Natural killer cell (primary cell): ENCODE data around the gene CTIF. TPM values are rescaled to one million over a fixed set of nuclear protein-coding genes. Genes with fewer than 3 reads are reported as not detected.

ENCODE experiments used
- ATAC-seq, 3 donors: fragments of 150-1000 bp in 2 of 3; fragments of 200-7000 bp in 1 of 3; cut with Tn5 transposase; 1 replicate in 1 of 3; 2 replicates in 2 of 3; pipeline ENCODE4 v1.10.0; 2021; ENCODE audit warnings: mild to moderate bottlenecking in 2 of 3, moderate library complexity in 2 of 3
- DNase-seq, 2 donors: peaks; one replicate each; pipeline versions ENCODE4 v3.0.0 to v3.0.0-alpha.2; 2013 to 2021; ENCODE audit warnings: mixed read lengths in 1 of 2
- H3K27ac ChIP-seq: one replicate; pipeline ENCODE4 v1.5.1; 2013; ENCODE audit warnings: mild to moderate bottlenecking, low read length
- H3K27me3 ChIP-seq: one replicate; pipeline ENCODE4 v1.6.1; 2013; ENCODE audit warnings: low read length; ENCODE audit not compliant: control insufficient read depth, insufficient read depth
- H3K36me3 ChIP-seq: one replicate; pipeline ENCODE4 v1.6.1; 2013; ENCODE audit warnings: low read length; ENCODE audit not compliant: control insufficient read depth, insufficient read depth
- H3K4me1 ChIP-seq: one replicate; pipeline ENCODE4 v1.6.1; 2013; ENCODE audit warnings: low read length; ENCODE audit not compliant: control insufficient read depth, insufficient read depth
- H3K4me3 ChIP-seq: one replicate; pipeline ENCODE4 v1.5.1; 2013; ENCODE audit warnings: low read length
- H3K9me3 ChIP-seq: one replicate; pipeline ENCODE4 v1.6.1; 2013; ENCODE audit warnings: low read length; ENCODE audit not compliant: control insufficient read depth, insufficient read depth
- H3K27ac Mint-ChIP-seq, 2 donors: one replicate each; pipeline ENCODE4 v1.8.0; 2022; ENCODE audit warnings: mild to moderate bottlenecking in 2 of 2, mixed read lengths in 2 of 2, moderate library complexity in 1 of 2
- H3K27me3 Mint-ChIP-seq, 2 donors: one replicate each; pipeline ENCODE4 v1.8.0; 2022; ENCODE audit warnings: low read depth in 2 of 2, mixed read lengths in 2 of 2
- H3K36me3 Mint-ChIP-seq: one replicate; pipeline ENCODE4 v1.8.0; 2022; ENCODE audit warnings: mixed read lengths
- H3K4me1 Mint-ChIP-seq, 2 donors: one replicate each; pipeline ENCODE4 v1.8.0; 2022; ENCODE audit warnings: mixed read lengths in 2 of 2
- H3K4me3 Mint-ChIP-seq: one replicate; pipeline ENCODE4 v1.8.0; 2022; ENCODE audit warnings: mild to moderate bottlenecking, moderate library complexity, mixed read lengths
- H3K9me3 Mint-ChIP-seq, 2 donors: one replicate each; pipeline ENCODE4 v1.8.0; 2022; ENCODE audit warnings: mixed read lengths in 2 of 2
- WGBS: methylation state at CpG from one replicate; pipeline ENCODE4 v1.1.7; 2013; ENCODE audit warnings: missing lambda C conversion rate; ENCODE audit not compliant: insufficient coverage; 5-methylcytosine and 5-hydroxymethylcytosine counted together
- intact Hi-C: fragments of 100-400 bp; cut with micrococcal nuclease; formaldehyde crosslinking; loops from one replicate; pipeline ENCODE4 v1.14.2; 2022
- total RNA-seq, 4 donors: library from RNA; stranded (reverse); fragments of 120-200 nt in 1 of 4; gene quantifications; one replicate each; pipeline versions ENCODE4 v1.2.3 to v1.2.4, GENCODE V29; 2013 to 2022
- TF ChIP-seq, protein P1 (sequence below): fragments of 200-600 bp; IDR thresholded peaks from one replicate; pipeline ENCODE4 v1.8.0; 2022; ENCODE audit warnings: antibody characterized with exemption

CTIF gene
- total RNA-seq, 3 donors from 2014 or later (not counting 1 experiment from before 2014, with no cell fraction given), result 6.9 to 10.2 (median 8.2) TPM

- H3K27me3 ChIP-seq, result no peaks in the 10 kb centered on the region
- intact Hi-C loops, result no loop called here
- TF ChIP-seq, protein P1, sequence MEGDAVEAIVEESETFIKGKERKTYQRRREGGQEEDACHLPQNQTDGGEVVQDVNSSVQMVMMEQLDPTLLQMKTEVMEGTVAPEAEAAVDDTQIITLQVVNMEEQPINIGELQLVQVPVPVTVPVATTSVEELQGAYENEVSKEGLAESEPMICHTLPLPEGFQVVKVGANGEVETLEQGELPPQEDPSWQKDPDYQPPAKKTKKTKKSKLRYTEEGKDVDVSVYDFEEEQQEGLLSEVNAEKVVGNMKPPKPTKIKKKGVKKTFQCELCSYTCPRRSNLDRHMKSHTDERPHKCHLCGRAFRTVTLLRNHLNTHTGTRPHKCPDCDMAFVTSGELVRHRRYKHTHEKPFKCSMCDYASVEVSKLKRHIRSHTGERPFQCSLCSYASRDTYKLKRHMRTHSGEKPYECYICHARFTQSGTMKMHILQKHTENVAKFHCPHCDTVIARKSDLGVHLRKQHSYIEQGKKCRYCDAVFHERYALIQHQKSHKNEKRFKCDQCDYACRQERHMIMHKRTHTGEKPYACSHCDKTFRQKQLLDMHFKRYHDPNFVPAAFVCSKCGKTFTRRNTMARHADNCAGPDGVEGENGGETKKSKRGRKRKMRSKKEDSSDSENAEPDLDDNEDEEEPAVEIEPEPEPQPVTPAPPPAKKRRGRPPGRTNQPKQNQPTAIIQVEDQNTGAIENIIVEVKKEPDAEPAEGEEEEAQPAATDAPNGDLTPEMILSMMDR, result no peak
- H3K36me3 Mint-ChIP-seq, result no peaks in the 10 kb centered on the region
- H3K27ac Mint-ChIP-seq, result no peak overlapping the region
- H3K4me1 ChIP-seq, result peaks cover 11% of the 10 kb centered on the region
- peaks cover 0 to 4% of the 10 kb centered on the region in 2 donors for H3K4me1 Mint-ChIP-seq
- no peak overlapping the region for H3K4me3 ChIP-seq
- H3K27ac ChIP-seq, result no peak overlapping the region
- H3K9me3 ChIP-seq, result no peaks in the 10 kb centered on the region
- ATAC-seq, result no peak
- no peaks in the 10 kb centered on the region for H3K36me3 ChIP-seq
- 89% methylated on average over 3 of the region's 4 CpGs for WGBS
- DNase-seq, result no peak
- H3K9me3 Mint-ChIP-seq, result no peaks in the 10 kb centered on the region
- no peak overlapping the region for H3K4me3 Mint-ChIP-seq
- H3K27me3 Mint-ChIP-seq, result no peaks in the 10 kb centered on the region
These were observed 227.2 kb downstream of the CTIF start for GRCh38 chr18:48766026-48766425.

GRCh38 chr18:48766487-48766886 lies 227.7 kb downstream of the CTIF start:
- Histone ChIP-seq H3K4me1 (peaks cover 11% of the 10 kb centered on the region), H3K36me3 (no peaks in the 10 kb centered on the region), H3K9me3 (no peaks in the 10 kb centered on the region), H3K27ac (no peak overlapping the region), H3K27me3 (no peaks in the 10 kb centered on the region), H3K4me3 (no peak overlapping the region)
- DNase-seq (no peak), ATAC-seq (no peak)
- TF ChIP-seq, protein P1, result no peak
- H3K4me3 Mint-ChIP-seq, result no peak overlapping the region
- peaks cover 0 to 4% of the 10 kb centered on the region in 2 donors for H3K4me1 Mint-ChIP-seq
- H3K27me3 Mint-ChIP-seq, result no peaks in the 10 kb centered on the region
- H3K9me3 Mint-ChIP-seq, result no peaks in the 10 kb centered on the region
- 95% methylated on average over 10 of the region's 10 CpGs for WGBS
- intact Hi-C loops, result no loop called here
- no peaks in the 10 kb centered on the region for H3K36me3 Mint-ChIP-seq
- no peak overlapping the region for H3K27ac Mint-ChIP-seq

GRCh38 chr18:48767090-48767690 lies 228.4 kb downstream of the CTIF start:
- DNase-seq, result peak in 1 of 2 donors; percentile 47
- Histone ChIP-seq H3K27ac (no peak overlapping the region), H3K4me1 (peaks cover 11% of the 10 kb centered on the region), H3K9me3 (no peaks in the 10 kb centered on the region), H3K27me3 (no peaks in the 10 kb centered on the region), H3K36me3 (no peaks in the 10 kb centered on the region), H3K4me3 (no peak overlapping the region)
- H3K27ac Mint-ChIP-seq, result no peak overlapping the region
- no peaks in the 10 kb centered on the region for H3K27me3 Mint-ChIP-seq
- ATAC-seq, result peak in 1 of 3 donors; percentile 12
- H3K36me3 Mint-ChIP-seq, result no peaks in the 10 kb centered on the region
- no peak overlapping the region for H3K4me3 Mint-ChIP-seq
- peaks cover 0 to 4% of the 10 kb centered on the region in 2 donors for H3K4me1 Mint-ChIP-seq
- 88% methylated on average over 10 of the region's 10 CpGs for WGBS
- no peaks in the 10 kb centered on the region for H3K9me3 Mint-ChIP-seq
- TF ChIP-seq, protein P1, result no peak
- intact Hi-C loops, result no loop called here
